Endothelial cell (in vitro differentiated cells): ENCODE measurements around the gene ME2. TPM values are rescaled to one million over a fixed set of nuclear protein-coding genes. Genes with fewer than 3 reads are reported as not detected.

Experiments used
- DNase-seq: peaks from one replicate; pipeline ENCODE4 v3.0.0; 2021; ENCODE audit warnings: low spot score
- H3K27ac Mint-ChIP-seq: one replicate; pipeline ENCODE4 v1.8.0; 2021; ENCODE audit warnings: mixed read lengths, inconsistent platforms; ENCODE audit not compliant: unreplicated experiment
- H3K27me3 Mint-ChIP-seq: one replicate; pipeline ENCODE4 v1.8.0; 2021; ENCODE audit warnings: mild to moderate bottlenecking, moderate library complexity, mixed read lengths, inconsistent platforms; ENCODE audit not compliant: unreplicated experiment
- H3K36me3 Mint-ChIP-seq: one replicate; pipeline ENCODE4 v1.8.0; 2021; ENCODE audit warnings: mild to moderate bottlenecking, low read depth, mixed read lengths, inconsistent platforms; ENCODE audit not compliant: unreplicated experiment
- H3K4me1 Mint-ChIP-seq: one replicate; pipeline ENCODE4 v1.8.0; 2021; ENCODE audit warnings: mild to moderate bottlenecking, mixed read lengths, inconsistent platforms; ENCODE audit not compliant: unreplicated experiment
- H3K4me3 Mint-ChIP-seq: one replicate; pipeline ENCODE4 v1.8.0; 2021; ENCODE audit warnings: mild to moderate bottlenecking, mixed read lengths, inconsistent platforms; ENCODE audit not compliant: unreplicated experiment
- H3K9me3 Mint-ChIP-seq: one replicate; pipeline ENCODE4 v1.8.0; 2021; ENCODE audit warnings: mixed read lengths, inconsistent platforms; ENCODE audit not compliant: unreplicated experiment
- CTCF ChIP-seq: fragments of 200-600 bp; sonication (generic); IDR thresholded peaks from one replicate; pipeline ENCODE4 v1.5.0; 2021; ENCODE audit warnings: antibody characterized with exemption; ENCODE audit not compliant: unreplicated experiment
- total RNA-seq: library from RNA; stranded (reverse); fragmentation: NEBNext Ultra II Directional; extraction: Animal tissue kit (Norgen Biotek cat#: 25700); gene quantifications from one replicate; pipeline ENCODE4 v1.2.1, GENCODE V29; 2021; ENCODE audit not compliant: unreplicated experiment

Gene ME2
- total RNA-seq, 1 donor from 2014 or later = 41.9 TPM

DNA sequence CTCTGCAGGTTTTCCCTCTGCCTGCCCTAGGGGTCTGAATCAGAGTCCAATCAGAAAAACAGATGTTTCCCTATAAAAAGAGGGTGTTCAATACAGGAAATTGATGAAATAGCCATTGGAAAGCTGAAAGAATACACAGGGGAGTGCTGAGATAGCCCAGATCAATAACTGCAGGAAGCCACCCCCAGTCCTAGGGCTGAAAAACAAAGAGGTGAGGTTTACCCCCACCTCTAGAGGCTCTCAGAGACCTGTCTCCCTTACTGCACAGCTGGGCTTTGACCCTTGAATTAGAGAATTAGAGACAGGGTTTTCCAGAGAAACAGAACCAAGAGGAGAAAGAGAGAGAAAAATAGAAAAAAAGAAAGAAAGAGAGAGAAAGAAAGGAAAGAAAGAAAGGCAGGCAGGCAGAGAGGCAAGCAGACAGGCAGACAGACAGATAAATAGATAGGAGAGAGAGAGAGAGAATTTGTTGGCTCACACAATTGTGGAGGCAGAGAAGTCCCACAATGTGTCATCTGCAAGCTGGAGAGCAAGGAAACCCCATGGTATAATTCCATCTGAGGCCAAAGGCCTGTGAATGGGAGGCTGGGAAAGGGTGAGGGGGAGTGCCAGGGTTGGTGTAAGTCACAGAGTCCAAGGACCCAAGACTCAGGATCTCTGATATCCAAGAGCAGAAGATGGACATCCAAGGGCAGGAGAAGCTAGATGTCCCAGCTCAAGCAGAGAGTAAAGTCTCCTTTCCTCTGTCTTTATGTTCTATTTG, 18.9 kb upstream of the ME2 start:
- Mint-ChIP-seq H3K27me3 (peaks cover 2% of the 10 kb centered on the region), H3K27ac (no peak overlapping the region), H3K36me3 (no peaks in the 10 kb centered on the region), H3K4me3 (no peak overlapping the region), H3K9me3 (no peaks in the 10 kb centered on the region), H3K4me1 (no peaks in the 10 kb centered on the region)
- DNase-seq = no peak
- TF ChIP-seq CTCF = no peak

- H3K27me3 Mint-ChIP-seq = peaks cover 2% of the 10 kb centered on the region
These were observed 17.3 kb upstream of the ME2 start for GRCh38 chr18:50861617-50862016.

DNA sequence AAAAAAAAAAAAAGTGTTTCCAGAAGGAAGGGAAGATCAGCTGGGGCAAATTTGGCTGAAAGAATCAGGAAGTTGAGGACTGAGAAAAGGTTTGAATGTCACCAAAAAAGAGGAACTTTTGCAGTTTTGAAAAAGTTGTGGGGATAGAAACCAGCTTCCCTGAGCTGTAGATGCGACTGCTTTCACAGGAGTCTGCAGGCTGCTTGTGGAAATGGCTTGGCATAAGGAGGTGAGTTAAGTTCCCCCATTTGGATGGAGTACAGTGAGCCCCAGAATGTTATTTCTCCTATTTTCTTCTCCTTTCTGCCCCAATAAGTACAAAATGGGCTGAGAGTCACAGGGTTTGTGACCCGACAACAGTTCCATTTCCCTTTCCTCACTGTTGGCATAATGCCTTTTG, 16.5 kb upstream of the ME2 start:
- no peak for TF ChIP-seq CTCF
- Mint-ChIP-seq H3K9me3 (no peaks in the 10 kb centered on the region), H3K4me3 (no peak overlapping the region), H3K4me1 (no peaks in the 10 kb centered on the region), H3K36me3 (no peaks in the 10 kb centered on the region), H3K27ac (no peak overlapping the region), H3K27me3 (peaks cover under 1% of the 10 kb centered on the region)
- no peak for DNase-seq

More at GRCh38 chr18:50861617-50862016, 17.3 kb upstream of the ME2 start:
- no peaks in the 10 kb centered on the region for H3K36me3 Mint-ChIP-seq
- no peaks in the 10 kb centered on the region for H3K9me3 Mint-ChIP-seq
- no peak overlapping the region for H3K27ac Mint-ChIP-seq
- H3K4me3 Mint-ChIP-seq = no peak overlapping the region
- H3K4me1 Mint-ChIP-seq = no peaks in the 10 kb centered on the region
- TF ChIP-seq CTCF = no peak
- DNase-seq = no peak

GRCh38 chr18:50863840-50864375, 15.0 kb upstream of the ME2 start:
- no peak overlapping the region for H3K4me3 Mint-ChIP-seq
- DNase-seq = no peak
- no peak overlapping the region for H3K27ac Mint-ChIP-seq
- no peaks in the 10 kb centered on the region for H3K4me1 Mint-ChIP-seq
- H3K27me3 Mint-ChIP-seq = no peaks in the 10 kb centered on the region
- no peaks in the 10 kb centered on the region for H3K9me3 Mint-ChIP-seq
- no peaks in the 10 kb centered on the region for H3K36me3 Mint-ChIP-seq
- no peak for TF ChIP-seq CTCF

DNA sequence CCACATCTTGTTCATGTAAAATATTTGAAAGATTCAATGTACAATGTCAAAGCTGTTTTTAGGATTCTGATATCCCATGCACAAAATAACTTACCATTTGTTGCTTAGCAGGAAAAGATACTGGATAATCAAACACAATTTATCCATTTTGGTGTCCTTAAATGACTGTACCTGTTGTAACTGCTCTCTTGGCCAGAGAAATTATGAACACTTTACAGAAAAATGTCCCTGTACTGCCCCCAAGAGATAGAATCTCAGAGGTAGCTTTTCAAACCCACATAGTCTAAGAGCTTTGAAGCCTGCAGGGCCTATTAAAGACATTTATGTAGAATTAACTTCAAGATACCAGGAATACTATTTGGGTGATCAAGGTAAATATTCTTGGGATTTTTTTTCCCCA, 12.2 kb upstream of the ME2 start:
- no peak for DNase-seq
- Mint-ChIP-seq H3K4me1 (peaks cover 3% of the 10 kb centered on the region), H3K27me3 (no peaks in the 10 kb centered on the region), H3K36me3 (no peaks in the 10 kb centered on the region), H3K4me3 (no peak overlapping the region), H3K9me3 (no peaks in the 10 kb centered on the region), H3K27ac (no peak overlapping the region)
- TF ChIP-seq CTCF = no peak
